Stimulated activated CD4-positive, alpha-beta T cell treated with anti-CD3 and anti-CD28 coated beads, Interleukin-1b, Interleukin-23, amount 100 ng/mL, for 4 hours (primary cell): Measurements from ENCODE around the gene EPB41L4A.
"Not testable (repeated sequence)": the region's sequence is repeated elsewhere in the genome, so short reads cannot be mapped to it uniquely, and the experiment has no call there.

Experiments
- DNase-seq, 2 donors: peaks; one replicate each; pipeline ENCODE4 v3.0.0-alpha.2; 2020; ENCODE audit warnings: low read depth in 2 of 2

The EPB41L4A gene

DNA sequence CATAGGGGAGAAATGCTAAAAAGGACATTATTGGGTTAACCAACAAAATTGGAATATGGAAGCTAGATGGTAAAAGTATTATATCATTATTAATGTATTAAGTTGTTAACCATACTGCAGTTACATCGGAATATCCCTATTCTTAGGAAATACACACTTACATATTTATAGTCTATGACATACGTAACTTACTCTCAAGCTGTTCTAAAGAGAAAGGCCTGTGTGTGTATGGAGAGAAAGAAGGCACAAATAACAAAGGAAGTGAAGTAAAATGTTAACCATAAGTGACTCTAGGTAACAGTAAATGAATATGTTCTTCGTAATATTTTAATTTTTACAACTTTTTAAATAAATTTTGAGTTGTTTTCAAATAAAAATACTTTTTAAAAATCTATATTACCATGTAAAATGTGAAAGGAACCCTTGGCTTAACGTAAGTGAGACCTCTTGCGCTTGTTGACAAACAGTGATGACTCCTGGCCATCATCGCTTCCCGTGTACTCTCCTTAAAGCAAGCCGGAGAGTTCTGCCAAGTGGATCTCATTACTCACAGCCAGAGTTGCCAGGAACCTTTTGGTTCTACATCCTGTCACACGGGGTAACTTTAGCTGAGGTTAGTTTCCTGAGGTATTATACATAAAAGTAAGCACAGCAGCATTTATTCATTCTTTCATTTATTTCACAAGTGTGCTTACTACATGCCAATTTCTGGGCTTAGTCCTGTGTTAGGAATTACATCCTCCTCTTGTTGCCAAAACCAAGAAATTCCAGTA is 165.4 kb downstream of the EPB41L4A start:
- no peak for DNase-seq

DNA sequence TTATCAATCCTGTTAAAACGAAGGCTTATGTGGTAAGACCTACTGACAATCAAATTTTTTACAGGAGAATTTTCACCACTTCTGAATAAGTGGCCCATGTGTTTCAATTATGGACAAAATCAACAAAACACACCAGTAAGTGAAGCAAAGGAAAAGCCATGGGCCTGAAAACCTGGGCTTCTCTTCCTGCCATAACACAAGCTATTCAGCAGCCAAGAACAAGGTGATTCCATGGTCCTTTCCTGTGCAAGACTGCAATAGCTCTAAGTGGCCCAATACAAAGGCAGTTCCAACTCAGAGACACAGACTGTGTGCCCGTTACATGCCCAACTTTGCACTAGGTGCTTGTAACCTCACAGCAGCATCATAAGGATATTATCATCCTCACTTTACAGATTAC is 168.5 kb downstream of the EPB41L4A start:
- no peak for DNase-seq

DNA sequence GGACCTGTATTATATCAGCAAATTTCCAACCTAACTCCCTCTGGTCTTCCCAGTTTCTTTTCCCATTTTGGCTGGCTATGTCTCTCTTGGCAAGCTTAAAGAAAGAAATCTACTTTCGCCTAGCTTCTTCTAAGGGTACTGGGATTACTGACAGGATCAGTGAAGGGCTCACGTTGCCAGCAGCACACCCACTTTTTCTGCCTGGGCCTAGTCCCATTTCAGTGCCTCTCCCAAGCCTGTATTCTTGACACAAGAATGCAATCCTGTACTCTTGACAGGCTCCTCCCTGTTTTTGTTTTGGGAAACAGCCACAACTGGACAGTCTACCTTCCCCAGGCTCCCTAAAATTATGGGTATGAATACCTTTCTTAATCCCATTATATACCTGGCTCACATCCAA is 170.5 kb downstream of the EPB41L4A start:
- DNase-seq, result no peak

DNA sequence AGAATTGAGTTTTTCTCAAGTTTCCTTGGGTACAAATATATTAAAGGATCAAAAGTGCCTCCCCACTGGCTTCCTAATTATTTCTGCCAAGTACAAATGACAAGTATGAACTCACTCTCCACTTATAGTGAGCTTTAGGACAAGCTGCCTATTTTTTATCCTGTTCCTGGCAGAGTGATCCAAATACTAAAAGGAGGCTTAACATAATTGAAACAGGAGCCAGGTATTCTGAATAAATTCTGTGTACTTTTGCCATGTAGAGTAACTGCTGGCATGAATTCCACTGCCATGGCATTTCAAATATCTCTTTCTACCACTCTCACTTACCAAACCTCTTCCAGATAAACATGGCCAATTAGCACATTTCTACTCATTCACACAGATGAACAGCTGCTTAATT is 171.1 kb downstream of the EPB41L4A start:
- DNase-seq, result no peak

DNA sequence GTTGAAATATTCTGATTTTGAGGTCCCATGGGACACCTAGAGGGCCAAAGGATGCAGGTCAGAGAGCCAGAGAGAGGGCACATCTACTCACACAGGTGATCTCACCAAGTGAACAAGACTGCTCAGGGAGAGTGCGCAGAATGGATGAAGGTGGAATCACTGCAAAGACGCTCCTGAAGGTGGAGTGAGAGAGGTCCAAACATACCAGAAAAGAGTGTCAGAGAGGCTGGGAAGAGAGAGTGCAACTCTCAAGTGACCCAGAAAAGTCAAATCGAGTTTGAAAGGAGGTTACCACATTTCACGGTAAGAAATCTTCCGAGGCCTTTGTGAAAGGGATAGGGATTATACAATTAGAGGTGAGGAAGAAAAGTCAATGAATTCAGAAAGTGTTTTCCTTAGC is 173.4 kb downstream of the EPB41L4A start:
- no peak for DNase-seq

DNA sequence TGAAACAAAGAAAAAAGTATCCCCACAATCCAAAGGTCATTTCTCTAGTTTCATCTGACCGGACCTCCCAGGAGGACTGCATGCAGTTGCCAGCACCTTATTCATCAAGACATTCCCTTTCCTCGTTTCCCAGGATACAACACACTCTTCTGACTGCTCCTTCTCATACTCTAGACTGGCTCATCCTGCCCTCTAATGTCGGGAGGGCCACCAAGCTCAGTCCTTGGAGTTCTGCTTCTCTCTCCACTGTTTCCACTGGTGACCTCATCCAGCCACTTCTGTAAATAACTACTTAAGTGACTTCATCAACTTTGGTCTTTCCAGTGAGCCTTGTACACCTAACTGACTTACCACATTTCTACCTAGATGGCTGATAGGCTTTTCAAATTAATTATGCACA is 179.1 kb downstream of the EPB41L4A start:
- DNase-seq, result no peak

DNA sequence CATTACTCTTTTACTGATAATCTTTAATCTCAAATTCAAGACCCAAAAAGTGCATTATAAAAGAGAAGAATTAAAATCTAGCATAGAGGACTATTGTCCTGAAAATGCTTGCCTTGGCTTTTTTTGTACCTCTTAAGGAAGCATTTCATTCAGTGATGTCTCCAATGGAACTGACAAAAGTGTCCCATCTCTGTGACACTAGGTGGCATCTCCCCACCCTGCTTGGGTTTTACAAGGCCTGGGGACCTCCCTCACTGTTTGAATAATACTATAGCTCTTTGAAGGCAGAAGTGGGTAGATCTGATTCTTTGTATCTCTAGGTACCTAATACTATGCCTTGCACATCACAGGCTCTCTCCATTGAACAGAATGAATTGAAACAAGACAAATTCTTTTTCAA is 180.6 kb downstream of the EPB41L4A start:
- DNase-seq, result no peak

DNA sequence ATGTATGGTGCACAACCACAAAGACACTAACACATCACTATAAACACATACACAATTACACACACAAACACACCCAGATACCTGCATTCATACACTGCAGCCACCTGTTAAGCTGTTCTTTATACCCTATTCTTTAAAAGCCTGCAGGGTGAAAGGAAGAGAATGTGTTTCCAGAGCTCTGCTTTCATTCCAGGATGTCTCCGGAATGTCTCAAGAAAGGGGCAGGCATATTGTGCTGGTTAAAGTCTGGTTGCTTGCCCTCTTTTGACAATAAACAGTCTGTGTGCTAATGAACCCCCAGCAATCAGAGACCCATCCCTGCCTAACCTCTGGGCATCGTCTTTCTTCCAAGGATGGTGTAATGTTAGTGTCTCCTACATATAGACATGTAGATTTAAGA is 181.6 kb downstream of the EPB41L4A start:
- no peak for DNase-seq

DNA sequence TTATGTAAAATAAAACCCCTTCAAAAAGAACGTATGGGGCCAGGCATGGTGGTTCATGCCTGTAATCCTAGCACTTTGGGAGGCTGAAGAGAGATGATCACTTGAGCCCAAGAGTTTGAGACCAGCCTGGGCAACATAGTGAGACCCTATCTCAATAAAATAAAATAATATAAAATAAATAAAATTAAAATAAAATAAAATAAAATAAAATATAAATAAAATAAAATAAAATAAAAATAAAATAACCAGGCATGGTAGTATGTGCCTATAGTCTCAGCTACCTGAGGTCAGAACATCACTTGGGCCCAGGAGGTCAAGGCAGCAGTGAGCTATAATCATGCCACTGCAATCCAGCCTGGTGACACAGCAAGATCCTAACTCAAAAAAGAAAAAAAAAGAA is 185.1 kb downstream of the EPB41L4A start:
- DNase-seq, result no peak

DNA sequence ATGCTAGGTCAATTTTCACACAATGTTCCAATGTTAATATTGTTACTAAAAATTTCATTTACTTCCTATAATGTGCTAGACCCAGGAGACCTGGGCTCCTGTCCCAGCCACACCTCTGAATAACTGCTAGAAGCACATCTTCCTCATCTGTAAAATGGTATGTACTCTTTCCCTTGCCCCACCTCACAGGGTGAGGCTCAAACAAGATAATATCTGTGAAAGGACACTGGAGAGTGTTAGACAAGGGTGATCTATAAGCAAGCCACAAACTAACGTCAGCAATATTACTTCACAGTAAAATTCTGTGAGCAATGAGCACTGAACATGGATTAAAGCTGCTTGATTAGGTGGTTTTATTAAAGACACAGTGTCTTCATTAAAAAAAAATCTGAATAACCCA is 186.4 kb downstream of the EPB41L4A start:
- no peak for DNase-seq

DNA sequence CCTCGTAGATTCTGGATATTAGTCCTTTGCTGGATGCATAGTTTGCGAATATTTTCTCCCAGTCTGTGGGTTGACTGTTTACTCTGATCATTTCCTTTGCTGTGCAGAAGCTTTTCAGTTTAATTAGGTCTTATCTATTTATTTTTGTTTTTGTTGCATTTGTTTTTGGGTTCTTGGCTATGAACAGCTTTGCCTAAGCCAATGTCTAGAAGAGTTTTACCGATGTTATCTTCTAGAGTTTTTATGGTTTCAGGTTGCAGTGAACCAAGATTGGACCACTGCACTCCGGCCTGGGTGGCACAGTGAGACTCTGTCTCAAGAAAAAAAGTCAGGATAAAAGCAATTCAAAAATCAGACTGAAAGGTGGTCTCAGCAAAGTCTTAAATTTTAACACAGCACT is 188.5 kb downstream of the EPB41L4A start:
- DNase-seq, result no peak

DNA sequence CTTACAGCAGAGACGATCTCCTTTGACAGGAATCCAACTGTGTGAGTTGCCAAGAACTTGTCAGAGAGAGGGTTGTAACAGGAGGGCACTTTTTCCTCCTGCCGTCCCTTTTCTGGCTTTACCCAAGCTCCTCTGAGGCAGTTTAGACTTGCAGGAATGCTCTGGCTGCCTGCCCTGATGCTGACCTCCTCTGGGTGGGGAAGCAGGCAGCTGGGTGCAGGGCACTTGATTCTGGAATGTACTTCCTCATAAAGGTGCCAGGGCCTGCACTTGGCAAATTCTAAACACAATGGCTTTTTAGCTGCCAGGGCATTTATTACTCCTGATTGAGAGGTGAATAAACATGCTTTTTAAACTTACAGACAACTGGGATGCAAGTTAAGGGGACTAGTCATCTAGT is 190.4 kb downstream of the EPB41L4A start:
- DNase-seq, result no peak

DNA sequence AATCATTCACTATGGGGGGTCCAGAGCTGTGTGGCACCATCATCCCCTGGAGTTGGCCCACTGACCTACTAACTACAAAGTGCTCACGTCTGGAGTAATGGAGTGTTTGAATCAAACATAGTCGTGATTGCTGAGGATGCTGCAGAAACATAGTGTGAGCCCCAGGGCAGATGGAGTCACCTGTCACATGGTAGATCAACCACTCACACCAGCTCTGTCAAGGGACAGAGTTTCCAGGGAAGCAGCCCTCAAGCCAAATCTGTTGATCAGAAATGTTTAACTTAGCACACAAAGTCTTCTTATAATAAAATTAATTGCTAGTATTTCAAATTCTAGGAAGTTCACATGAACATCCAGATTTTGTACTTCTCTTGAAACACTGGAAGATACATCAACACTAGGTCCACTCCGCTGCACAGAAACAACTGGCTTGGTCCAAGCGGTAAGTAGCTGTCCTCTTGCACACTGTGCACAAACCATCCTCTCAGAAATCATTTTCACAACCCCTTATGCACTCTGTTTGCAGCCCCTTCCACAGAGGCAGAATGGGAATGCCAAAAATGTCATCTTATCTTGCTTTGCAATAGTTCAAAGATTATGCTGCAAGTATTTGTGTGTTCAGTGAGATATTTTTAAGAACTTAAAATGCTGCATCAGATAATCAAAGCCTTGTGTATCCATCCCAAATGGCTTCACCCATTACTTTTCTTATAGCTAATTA is 191.0 kb downstream of the EPB41L4A start:
- DNase-seq, result no peak

DNA sequence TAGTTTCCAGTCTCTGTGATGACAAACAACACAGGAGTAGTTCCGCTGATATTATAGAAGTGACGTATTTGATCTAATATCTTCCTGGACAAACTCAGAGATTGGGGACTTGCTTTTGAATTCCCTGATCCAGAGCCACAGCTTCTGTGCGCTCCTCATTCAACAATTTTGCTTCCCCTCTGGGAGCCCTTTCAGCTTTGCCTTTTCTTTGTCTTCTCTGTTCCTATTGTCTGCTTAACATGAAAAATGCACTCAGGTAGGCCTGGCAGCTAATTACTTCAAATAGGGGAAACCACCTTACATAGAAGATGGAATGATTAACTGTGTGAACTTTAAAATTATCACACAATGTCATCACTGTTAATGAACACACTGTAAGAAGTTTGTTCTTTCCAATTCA is 192.9 kb downstream of the EPB41L4A start:
- no peak for DNase-seq

DNA sequence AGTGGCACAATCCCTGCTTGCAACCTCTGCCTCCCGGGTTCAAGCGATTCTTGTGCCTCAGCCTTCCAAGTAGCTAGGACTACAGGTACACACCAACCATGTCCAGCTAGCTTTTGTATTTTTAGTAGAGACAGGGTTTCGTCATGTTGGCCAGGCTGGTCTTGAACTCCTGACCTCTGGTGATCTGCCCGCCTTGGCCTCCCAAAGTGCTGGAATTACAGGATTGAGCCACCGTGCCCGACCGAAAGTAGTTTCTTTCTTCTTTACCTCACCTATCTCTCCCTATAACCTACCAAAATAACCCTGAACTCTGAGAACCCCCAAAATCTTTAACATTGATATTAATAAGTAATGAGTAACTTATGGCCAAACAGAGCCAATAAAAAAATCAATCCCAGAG is 196.1 kb downstream of the EPB41L4A start:
- DNase-seq, result not testable (repeated sequence)

DNA sequence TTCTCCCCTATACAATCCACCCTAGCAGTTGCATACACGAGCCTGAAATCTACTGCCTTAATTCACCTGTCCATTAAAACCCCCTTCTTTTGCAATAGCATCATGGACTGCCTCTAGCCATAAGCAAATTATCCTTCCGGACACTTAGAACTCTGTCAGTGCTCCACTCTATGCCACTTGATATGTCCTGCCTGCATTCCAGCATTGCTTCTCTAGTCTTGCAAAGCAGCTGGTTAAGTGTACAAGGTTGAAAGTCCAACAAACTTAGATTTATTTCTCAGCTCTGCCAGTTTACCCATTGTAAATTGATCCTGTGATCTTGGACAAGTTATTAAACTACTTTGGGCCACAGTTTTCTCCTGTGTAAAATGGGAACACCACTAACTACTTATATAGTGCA is 197.9 kb downstream of the EPB41L4A start:
- no peak for DNase-seq

DNA sequence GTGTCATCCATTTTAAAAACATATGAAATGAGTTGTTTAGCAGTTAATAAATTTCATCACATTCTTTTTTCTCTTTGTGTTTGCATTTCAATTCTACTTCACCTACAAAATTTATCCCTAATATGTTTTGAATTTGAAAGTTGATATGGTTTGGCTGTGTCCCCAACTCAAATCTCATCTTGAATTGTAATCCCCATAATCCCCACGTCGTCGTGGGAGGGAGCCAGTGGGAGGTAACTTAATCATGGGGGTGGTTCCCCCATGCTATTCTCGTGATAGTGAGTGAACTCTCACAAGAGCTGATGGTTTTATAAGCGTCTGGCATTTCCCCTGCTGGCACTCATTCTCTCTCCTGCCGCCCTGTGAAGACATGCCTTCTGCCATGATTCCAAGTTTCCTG is 200.1 kb downstream of the EPB41L4A start:
- DNase-seq, result no peak

DNA sequence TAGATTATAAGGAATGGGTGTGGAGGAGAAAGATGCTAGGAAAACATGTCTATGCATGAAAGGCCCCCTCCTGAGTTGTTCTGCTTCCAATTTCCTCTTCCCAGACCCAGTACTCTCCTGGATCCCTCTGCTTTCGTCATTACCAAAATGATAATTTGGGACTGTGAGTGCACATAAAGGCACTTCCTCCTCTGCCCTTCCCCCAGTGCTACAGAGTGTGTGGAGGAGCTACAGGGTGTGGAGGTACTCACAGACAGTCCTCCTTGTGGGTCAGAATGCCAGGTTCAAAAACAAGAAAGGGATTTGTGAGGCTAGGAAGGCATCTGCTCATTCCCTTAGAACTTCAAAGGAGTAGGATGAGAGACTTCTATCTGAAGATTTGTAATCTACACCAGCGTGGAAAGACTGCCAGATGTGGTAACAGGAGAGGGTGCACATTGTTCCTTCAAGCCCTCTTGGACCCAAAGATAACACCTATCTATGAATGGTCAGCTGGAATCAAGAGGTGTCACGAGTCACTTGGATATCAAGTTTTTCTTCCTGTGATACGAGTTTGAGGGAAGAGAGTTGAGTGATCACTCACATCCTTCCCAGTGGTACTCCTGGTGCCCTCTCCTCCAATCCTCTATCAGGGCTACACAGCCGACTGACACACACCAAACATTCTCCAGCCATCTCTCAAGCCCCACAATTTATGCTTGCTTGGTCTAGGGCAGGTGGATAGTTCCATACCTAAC is 201.1 kb downstream of the EPB41L4A start:
- DNase-seq, result no peak

DNA sequence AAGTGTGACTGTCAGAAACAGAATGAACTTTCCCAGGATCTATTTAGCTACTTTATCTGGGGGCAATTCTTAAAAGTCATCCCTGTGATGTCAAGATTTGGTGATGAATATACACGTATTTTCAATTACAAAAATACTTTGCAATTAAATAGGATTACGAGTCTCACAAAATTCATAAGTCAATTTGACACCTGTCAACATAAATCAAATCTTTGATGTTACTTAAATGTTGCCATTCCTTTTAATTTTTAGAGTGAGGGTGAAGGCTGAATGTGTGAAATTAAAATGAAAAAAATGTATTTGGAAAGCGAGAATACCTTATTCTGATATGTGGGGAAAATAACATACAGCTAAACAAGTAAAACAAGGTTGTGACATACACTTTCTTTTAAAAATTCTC is 202.9 kb downstream of the EPB41L4A start:
- DNase-seq, result no peak

DNA sequence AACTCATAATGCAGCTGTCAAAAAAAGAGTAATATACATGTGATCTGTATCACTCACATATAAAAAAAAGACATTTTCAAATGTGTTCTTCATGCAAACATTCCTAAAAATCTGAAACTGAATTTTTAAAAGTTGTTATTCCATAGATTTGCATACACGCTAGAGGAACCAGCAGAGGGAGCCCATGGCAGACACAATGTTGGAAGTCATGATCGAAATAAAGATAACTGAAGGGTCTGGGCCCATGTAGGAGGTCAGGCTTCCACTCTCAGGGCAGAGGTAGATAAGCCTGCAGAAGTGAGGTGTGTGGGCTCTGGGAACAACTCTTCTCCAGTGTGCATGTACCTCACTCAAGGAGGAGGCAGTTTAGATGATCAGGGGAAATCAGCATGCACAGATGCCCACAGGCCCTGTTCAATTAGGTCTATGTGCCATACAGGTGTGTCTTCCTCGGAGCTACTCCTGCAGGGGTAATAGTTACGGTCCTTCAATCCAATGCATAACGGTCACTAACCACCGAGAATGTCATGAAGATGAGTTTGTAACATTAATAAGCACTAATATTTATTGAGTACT is 208.6 kb downstream of the EPB41L4A start:
- DNase-seq, result no peak

DNA sequence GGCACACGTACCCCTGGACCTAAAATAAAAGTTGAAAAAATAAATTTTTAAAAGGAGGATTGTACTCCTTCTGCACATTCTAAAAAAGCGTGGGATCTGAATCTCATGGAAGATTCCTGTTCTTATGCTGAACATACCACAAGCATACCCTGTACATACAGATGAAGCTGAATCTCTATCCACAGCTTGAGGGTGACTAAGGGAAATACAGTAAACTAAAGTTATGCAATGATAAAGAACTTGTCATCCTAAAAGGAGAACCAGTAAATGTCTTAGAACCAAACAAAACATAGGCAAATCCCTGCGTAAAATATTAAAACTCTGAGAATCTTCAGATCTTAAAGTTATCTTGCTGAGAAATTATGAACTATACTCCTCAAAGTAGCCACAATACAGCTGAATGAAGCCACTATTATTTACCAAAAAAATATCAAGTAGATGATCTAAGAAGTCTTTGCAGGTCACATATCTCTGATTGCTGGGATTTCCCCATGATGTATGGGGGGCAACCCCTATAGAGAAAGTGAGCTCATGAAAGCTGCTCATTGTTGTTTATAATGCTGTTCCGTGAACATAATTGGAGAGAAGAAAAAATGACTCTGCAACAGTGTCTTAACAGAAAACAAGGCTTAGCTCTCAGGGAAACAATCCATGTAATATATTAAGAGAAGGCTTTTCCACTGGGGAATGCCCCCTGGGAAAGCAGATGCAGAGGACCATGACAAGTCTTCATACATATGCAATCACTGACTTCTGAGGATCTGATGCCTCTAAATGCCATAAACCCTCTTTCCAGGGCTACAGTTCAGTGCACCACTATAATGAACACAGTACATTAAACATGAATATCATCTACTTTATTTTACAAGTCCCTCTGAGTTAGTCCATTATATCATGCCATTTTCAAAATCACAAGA is 210.1 kb downstream of the EPB41L4A start:
- DNase-seq, result no peak
